ENCODE results near the gene SCRG1.

DNA sequence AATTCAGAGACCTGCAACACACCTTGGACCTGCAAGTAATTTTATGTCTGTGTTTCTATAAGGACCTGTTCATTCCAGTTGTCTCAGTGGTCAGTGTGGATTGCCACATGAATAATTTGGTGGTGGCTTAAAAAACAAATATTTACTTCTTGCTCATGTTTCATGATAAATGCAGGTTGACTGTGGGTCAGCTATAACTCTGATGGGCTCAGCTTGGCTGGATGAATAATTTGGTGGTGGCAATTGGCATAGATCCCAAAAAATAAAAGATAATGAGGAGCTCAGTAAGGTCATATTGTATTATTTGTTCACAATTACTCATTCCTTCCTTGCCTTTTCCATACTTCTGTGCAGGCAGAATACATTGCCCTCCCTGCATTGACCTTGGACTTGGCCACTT, 18.9 kb upstream of the SCRG1 start:
- TF ChIP-seq POLR2A (IDR thresholded peaks at IDR 0.05; ENCODE audit: low read length) (no peak), CTCF (IDR thresholded peaks at IDR 0.05) (no peak), SMC3 (IDR thresholded peaks at IDR 0.05) (no peak), CBX2 (IDR thresholded peaks at IDR 0.05; ENCODE audit: borderline replicate concordance, low read depth) (no peak), EP300 (IDR thresholded peaks at IDR 0.05) (no peak), NFE2L2 (conservative IDR thresholded peaks at IDR 0.05; ENCODE audit: low read length) (no peak)
- TF ChIP-seq, protein P1, sequence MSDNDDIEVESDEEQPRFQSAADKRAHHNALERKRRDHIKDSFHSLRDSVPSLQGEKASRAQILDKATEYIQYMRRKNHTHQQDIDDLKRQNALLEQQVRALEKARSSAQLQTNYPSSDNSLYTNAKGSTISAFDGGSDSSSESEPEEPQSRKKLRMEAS (IDR thresholded peaks at IDR 0.05) = no peak

Measured in A549 (cell line).